A673 (cell line): ENCODE results near the gene YARS2.
"Not testable (repeated sequence)": the region's sequence is repeated elsewhere in the genome, so short reads cannot be mapped to it uniquely, and the experiment has no call there.

Source experiments
- CTCF ChIP-seq: fragments of 300-800, 200-600 bp; sonication (generic); conservative IDR thresholded peaks from 2 replicates; pipeline ENCODE4 v1.5.1; 2017; ENCODE audit warnings: low read depth, mild to moderate bottlenecking, antibody characterized with exemption, low read length, moderate library complexity, mixed read lengths
- EZH2 ChIP-seq: fragments of 200-600 bp; sonication (generic); IDR thresholded peaks from 2 replicates; pipeline ENCODE4 v1.6.1; 2017; ENCODE audit warnings: borderline replicate concordance, low read depth, mild to moderate bottlenecking, mixed read lengths, antibody characterized with exemption, low read length; ENCODE audit not compliant: poor library complexity, severe bottlenecking

- not testable (repeated sequence) for TF ChIP-seq CTCF, EZH2
These were observed 30.4 kb downstream of the YARS2 start for GRCh38 chr12:32725308-32725707.
